Stimulated activated CD4-positive, alpha-beta T cell treated with anti-CD3 and anti-CD28 coated beads, TNF-alpha, amount 100 ng/mL, for 24 hours (primary cell): ENCODE measurements around the gene STK11IP.

ENCODE experiments used
- DNase-seq, 3 experiments: peaks; one replicate each; pipeline ENCODE4 v3.0.0-alpha.2; 2020; ENCODE audit warnings: low read depth in 3 of 3

The STK11IP gene

DNA sequence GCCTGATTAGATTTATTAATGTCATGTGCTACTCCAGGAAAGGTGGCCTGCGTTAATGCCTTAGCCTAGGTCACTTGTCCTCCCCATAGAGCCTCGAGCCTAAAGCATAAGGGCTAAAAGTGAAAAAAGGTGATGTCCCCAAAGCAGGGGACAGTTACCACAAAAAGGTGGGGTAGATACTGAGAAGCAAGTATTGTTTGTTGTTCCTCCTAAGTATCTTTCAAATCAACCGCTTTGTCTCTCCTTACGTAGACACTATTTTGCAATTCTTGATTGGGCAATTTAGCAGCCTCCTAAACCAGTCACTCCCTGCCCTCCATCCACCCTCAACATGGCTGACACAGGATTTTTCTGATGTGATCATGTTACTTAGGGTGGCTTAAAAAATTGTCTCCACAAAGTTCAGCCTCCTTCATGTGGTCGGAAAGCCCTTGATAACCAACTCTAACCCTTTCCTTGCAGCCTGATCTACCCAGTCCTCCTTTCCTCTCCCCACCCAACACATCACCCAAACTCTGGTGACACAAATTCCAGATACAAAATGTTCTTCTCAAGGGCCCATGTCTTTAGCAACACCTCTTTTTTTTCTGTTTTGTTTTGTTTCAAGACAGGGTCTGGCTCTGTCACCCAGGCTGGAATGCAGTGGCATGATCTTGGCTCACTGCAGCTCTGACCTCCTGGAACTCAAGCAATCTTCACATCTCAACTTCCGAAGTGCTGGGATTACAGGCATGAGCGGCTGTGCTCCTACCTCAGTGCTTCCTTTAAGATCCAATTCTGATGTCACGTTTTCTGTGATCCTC lies 18.6 kb upstream of the STK11IP start:
- DNase-seq, result no peak

DNA sequence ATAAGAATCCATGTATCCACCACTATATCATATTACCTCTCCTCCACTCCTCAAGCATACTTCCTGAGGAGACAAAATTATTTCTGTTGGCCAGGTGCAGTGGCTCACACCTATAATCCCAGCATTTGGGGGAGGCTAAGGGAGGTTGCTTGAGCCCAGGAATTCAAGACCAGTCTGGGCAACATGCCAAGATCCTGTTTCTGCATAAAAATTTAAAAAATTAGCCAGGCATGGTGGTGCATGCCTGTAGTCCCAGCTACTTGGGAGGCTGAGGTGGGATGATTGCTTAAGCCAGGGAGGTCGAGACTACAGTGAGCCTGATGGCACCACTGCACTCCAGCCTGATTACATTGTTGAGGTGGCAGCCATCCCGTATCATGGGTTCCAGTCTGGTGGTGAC lies 16.3 kb upstream of the STK11IP start:
- DNase-seq, result no peak

DNA sequence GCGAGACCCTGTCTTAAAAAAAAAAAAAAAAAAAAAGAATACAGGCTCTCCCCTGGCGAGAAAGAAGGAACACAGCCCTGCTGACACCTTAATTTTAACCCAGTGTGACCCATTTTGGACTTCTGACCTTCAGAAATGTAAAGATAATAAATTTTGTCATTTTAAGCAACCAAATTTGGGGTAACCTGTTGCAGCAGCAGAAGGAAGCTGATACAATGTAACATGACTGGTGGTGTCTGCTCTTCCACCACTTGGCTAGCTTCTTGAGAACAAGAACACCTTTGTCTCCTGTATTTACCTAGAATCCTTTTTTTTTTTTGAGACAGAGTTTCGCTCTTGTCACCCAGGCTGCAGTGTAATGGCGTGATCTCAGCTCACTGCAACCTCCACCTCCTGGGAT lies 6.6 kb upstream of the STK11IP start:
- DNase-seq, result no peak

GRCh38 chr2:219592736-219593135 lies 4.9 kb upstream of the STK11IP start:
- no peak for DNase-seq

DNA sequence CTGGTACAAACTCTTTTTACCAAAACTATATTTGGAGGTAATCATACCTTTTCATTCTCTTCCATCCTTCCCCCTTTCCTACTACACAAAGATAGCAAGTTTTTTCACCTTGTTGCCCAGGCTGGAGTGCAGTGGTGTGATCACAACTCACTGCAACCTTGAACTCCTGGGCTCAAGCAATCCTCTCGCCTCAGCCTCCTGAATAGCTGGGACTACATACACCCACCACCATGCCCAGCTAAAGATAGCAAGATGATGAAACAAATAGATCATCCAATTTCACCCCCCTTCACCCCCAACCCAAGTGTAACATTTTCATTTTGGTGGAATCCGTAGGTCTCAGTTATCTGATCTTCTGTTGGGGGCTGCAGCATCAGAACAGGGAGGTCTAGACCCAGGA lies 4.5 kb upstream of the STK11IP start:
- no peak for DNase-seq

DNA sequence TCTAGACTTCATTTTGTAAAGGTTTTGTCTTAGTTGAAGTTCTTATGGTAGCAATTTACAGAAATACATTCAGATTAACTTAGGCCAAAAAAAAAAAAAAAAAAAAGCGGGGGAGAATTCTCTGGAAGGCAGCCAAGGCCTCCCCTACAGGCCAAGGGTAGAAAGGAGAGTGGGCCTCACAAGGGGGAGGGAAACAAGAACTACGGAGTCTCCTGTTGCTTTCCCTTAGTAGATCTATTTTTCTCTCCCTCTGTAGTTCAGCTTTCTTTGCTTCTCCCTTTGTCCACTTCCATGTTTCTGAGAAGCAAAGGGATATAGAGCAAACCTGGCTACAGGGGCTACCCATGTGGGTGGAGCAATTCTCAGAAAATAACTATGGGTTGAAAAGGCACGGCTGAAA lies 2.4 kb upstream of the STK11IP start:
- DNase-seq, result no peak

GRCh38 chr2:219596954-219597551 lies 604 bp upstream of the STK11IP start:
- DNase-seq, result no peak

- no peak for DNase-seq
These were observed 836 bp downstream of the STK11IP start for GRCh38 chr2:219598308-219599078.

- DNase-seq, result no peak
These were observed 6.1 kb downstream of the STK11IP start for GRCh38 chr2:219603771-219604170.

GRCh38 chr2:219605607-219605954 lies 7.9 kb downstream of the STK11IP start:
- no peak for DNase-seq

DNA sequence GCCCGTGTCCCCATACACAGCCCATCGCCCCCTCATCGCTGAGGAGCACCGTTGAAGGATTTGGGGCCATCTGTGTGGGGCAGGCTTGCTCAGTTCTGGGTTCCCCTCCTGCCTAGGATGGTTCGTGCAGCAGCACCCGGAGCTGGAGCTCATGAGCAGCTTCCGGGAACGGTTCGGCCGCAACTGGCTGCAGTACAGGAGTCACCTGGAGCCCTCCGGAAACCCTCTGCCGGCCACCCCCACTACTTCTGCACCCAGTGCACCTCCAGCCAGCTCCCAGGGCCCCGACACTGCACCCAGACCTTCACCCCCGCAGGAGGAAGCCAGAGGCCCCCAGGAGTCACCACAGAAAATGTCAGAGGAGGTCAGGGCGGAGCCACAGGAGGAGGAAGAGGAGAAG lies 10.3 kb downstream of the STK11IP start:
- no peak for DNase-seq

GRCh38 chr2:219608399-219608964 lies 10.8 kb downstream of the STK11IP start:
- DNase-seq, result no peak

- DNase-seq, result no peak
These were observed 11.6 kb downstream of the STK11IP start for GRCh38 chr2:219609149-219609750.

DNA sequence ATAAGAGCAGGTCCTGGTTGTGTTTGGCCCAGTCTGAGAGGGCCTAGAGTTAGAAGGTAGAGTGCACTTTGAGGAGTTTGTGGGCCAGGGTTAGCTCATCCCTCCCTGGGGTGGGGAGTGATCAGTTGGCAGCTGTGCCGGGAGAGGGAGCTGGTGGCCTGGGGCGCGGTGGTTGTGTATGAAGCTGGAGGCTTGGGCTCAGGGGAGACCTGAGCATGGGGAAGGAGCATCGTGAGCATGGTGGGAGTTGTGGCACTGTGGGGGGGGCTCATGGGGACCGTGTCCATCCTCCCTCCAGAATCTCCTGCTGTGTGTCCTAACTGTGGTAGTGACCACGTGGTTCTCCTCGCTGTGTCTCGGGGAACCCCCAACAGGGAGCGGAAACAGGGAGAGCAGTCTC lies 13.6 kb downstream of the STK11IP start:
- no peak for DNase-seq

DNA sequence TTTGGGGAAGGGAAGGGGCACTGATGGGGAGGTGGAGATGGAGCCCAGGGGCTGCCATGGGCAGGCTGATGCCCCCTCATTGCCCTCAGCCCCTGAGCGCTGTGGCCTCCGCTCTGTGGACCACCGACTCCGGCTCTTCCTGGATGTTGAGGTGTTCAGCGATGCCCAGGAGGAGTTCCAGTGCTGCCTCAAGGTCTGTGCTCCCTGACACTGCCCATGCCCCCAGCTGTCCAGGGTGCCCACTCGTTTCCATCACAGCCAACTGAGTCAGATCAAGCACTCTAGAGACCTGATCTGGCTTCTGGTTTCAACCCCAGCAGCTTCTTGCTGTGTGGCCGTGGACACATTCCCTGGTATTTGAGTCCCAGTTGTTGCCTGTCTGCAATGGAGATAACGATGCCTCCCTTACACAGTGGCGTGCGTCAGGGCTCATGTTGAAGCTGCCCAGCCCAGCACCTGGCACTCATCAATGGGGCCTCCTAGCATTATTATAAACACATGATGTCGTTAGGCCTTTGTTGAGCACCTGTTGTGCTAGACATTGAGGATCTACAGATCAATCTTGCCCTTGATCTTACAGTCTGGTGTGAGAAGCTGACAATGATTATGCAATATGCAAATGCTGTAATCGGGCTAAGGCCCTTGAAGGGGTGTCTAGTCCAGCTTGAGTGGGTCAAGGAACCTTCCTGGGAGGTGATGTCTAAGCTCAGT lies 14.4 kb downstream of the STK11IP start:
- DNase-seq, result no peak

- no peak for DNase-seq
These were observed 15.1 kb downstream of the STK11IP start for GRCh38 chr2:219612577-219613286.

DNA sequence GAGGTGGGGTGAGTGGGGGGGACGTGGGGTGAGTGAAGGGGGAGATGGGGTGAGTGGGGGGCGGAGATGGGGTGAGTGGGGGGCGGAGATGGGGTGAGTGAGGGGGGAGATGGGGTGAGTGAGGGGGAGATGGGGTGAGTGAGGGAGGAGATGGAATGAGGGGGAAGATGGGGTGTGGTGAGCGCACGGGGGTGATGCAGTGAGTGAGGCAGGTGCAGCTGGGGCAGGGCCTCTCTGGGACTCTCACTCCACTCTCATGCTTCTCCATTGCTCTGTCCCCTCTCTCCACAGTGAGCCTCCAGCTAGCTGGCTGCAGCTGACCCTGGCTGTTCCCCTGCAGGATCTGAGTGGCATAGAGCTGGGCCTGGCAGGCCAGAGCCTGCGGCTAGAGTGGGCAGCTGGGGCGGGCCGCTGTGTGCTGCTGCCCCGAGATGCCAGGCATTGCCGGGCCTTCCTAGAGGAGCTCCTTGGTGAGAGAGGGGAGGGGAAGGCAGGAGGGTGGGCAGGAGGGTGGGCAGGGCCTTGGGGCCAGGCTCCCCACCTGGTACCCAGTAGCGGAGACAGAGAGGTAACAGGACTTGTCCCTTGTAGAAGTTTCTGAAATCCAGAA lies 15.9 kb downstream of the STK11IP start:
- no peak for DNase-seq

- no peak for DNase-seq
These were observed 16.6 kb downstream of the STK11IP start for GRCh38 chr2:219614076-219614860.

- DNase-seq, result no peak
These were observed 17.4 kb downstream of the STK11IP start for GRCh38 chr2:219615036-219615435.

DNA sequence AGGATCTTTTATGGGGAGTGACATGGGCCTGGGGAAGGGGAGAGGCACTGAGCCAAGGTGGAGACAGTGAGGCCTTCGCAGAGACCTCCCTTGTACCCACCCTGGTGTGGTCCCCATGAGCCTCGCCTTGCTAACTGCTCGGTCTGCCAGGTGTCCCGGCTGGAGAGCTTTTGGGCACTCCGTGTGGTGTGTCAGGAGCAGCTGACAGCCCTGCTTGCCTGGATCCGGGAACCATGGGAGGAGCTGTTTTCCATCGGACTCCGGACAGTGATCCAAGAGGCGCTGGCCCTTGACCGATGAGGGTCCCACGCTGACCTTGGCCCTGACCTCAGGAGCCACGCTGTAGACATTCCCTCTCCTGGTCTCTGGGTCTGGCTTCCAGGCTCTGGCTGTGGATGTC lies 18.2 kb downstream of the STK11IP start:
- no peak for DNase-seq
